H1 (cell line): ENCODE data around the gene KCTD7. TPM values are rescaled to one million over a fixed set of nuclear protein-coding genes. Genes with fewer than 3 reads are reported as not detected.

ENCODE experiments used
- CTCF ChIA-PET: fragments of 300-600 bp; sonication (Branson Sonifier 250); formaldehyde crosslinking; loops from one replicate; lab custom pipeline; 2021; ENCODE audit not compliant: partially characterized antibody; lab: Charles Lee
- POLR2A ChIA-PET: fragments of 300-600 bp; sonication (Branson Sonifier 250); formaldehyde crosslinking; loops from one replicate; lab custom pipeline; 2021; ENCODE audit warnings: inconsistent platforms; ENCODE audit not compliant: partially characterized antibody; lab: Charles Lee
- DNase-seq, 2 experiments: peaks; one replicate each; pipeline versions ENCODE4 v3.0.0 to v3.0.0-alpha.2; 2010 to 2022; ENCODE audit warnings: low spot score in 2 of 2, low read depth in 1 of 2, mixed read lengths in 1 of 2
- FAIRE-seq: peaks from 2 replicates; lab custom pipeline; 2011; peaks lifted over from hg19 to GRCh38; lab: Jason Lieb, UNC
- H2AFZ ChIP-seq: 2 replicates; pipeline ENCODE4 v1.8.1; 2012; ENCODE audit warnings: low read length, inconsistent platforms
- H2AK5ac ChIP-seq: 2 replicates; pipeline ENCODE4 v1.6.1; 2013; ENCODE audit warnings: low read depth, low read length
- H2BK120ac ChIP-seq: replicated peaks from 2 replicates; pipeline ENCODE3; 2013; ENCODE audit warnings: low read depth, low read length, inconsistent platforms
- H2BK12ac ChIP-seq: 2 replicates; pipeline ENCODE4 v1.6.1; 2013; ENCODE audit warnings: low read depth, low read length
- H2BK15ac ChIP-seq: 2 replicates; pipeline ENCODE4 v1.6.1; 2013; ENCODE audit warnings: low read length
- H2BK20ac ChIP-seq: 2 replicates; pipeline ENCODE4 v1.6.1; 2013; ENCODE audit warnings: low read length
- H2BK5ac ChIP-seq: 2 replicates; pipeline ENCODE4 v1.6.1; 2013; ENCODE audit warnings: low read depth, low read length
- H3K14ac ChIP-seq: 2 replicates; pipeline ENCODE4 v1.6.1; 2013; ENCODE audit warnings: inconsistent platforms; ENCODE audit not compliant: insufficient read length
- H3K18ac ChIP-seq: 2 replicates; pipeline ENCODE4 v1.6.1; 2013; ENCODE audit warnings: low read length; ENCODE audit errors: extremely low read depth
- H3K23ac ChIP-seq: 2 replicates; pipeline ENCODE4 v1.6.1; 2013; ENCODE audit warnings: inconsistent platforms; ENCODE audit not compliant: insufficient read length
- H3K23me2 ChIP-seq: 2 replicates; pipeline ENCODE4 v1.6.1; 2013; ENCODE audit warnings: low read depth, low read length
- H3K27ac ChIP-seq: 2 replicates; pipeline ENCODE4 v1.6.1; 2011; ENCODE audit warnings: low read depth, low read length, inconsistent platforms
- H3K27me3 ChIP-seq, 4 experiments: replicated peaks in 1 of 4; 1 replicate in 1 of 4; 2 replicates in 3 of 4; pipeline versions ENCODE4 v1.6.1 to v1.8.1; 2011 to 2013; ENCODE audit warnings: low read length in 3 of 4, mild to moderate bottlenecking in 3 of 4, inconsistent platforms in 2 of 4, mixed read lengths in 2 of 4, moderate library complexity in 1 of 4; ENCODE audit not compliant: control insufficient read depth in 3 of 4, insufficient read depth in 3 of 4; ENCODE audit errors: extremely low read depth in 1 of 4
- H3K36me3 ChIP-seq, 4 experiments: 2 replicates each; pipeline versions ENCODE4 v1.6.1 to v1.8.1; 2011 to 2013; ENCODE audit warnings: mild to moderate bottlenecking in 4 of 4, low read length in 3 of 4, moderate library complexity in 2 of 4, control low read depth in 1 of 4, inconsistent platforms in 1 of 4; ENCODE audit not compliant: insufficient read depth in 4 of 4, control insufficient read depth in 2 of 4
- H3K4ac ChIP-seq: replicated peaks from 2 replicates; pipeline ENCODE3; 2013; ENCODE audit warnings: low read length, low read depth, mixed read lengths, inconsistent platforms; ENCODE audit not compliant: insufficient read length
- H3K4me1 ChIP-seq, 4 experiments: replicated peaks in 1 of 4; 1 replicate in 1 of 4; 2 replicates in 3 of 4; pipeline versions ENCODE4 v1.6.1 to v1.8.1; 2011 to 2013; ENCODE audit warnings: low read length in 3 of 4, inconsistent platforms in 2 of 4, mixed read lengths in 1 of 4; ENCODE audit not compliant: insufficient read depth in 4 of 4, control insufficient read depth in 3 of 4
- H3K4me2 ChIP-seq, 2 experiments: 2 replicates each; pipeline versions ENCODE4 v1.6.1 to v1.8.1; 2011 to 2013; ENCODE audit warnings: low read depth in 2 of 2, low read length in 2 of 2, control low read depth in 1 of 2, inconsistent platforms in 1 of 2, mild to moderate bottlenecking in 1 of 2; ENCODE audit not compliant: insufficient read depth in 1 of 2
- H3K4me3 ChIP-seq, 4 experiments: fragments of 200-600, 300-600 bp in 1 of 4; sonication (generic), shearing (Covaris generic), sonication (Bioruptor Twin) in 1 of 4; 2 replicates each; pipeline versions ENCODE4 v1.5.1 to v1.8.1; 2011 to 2016; ENCODE audit warnings: low read length in 4 of 4, low read depth in 3 of 4, control low read depth in 2 of 4, inconsistent platforms in 2 of 4, mild to moderate bottlenecking in 2 of 4, mixed read lengths in 1 of 4, moderate library complexity in 1 of 4; ENCODE audit not compliant: insufficient read depth in 2 of 4; ENCODE audit errors: extremely low read depth in 1 of 4
- H3K56ac ChIP-seq: replicated peaks from 2 replicates; pipeline ENCODE3; 2013; ENCODE audit warnings: low read depth, mild to moderate bottlenecking, mixed read lengths, low read length, inconsistent platforms; ENCODE audit not compliant: insufficient read length
- H3K79me1 ChIP-seq: 2 replicates; pipeline ENCODE4 v1.6.1; 2013; ENCODE audit warnings: low read depth, low read length, control low read depth
- H3K79me2 ChIP-seq, 2 experiments: 2 replicates each; pipeline versions ENCODE4 v1.6.1 to v1.8.1; 2012 to 2013; ENCODE audit warnings: low read length in 2 of 2, mild to moderate bottlenecking in 2 of 2, inconsistent platforms in 1 of 2; ENCODE audit not compliant: insufficient read depth in 2 of 2, control insufficient read depth in 1 of 2
- H3K9ac ChIP-seq, 4 experiments: replicated peaks in 1 of 4; 1 replicate in 1 of 4; 2 replicates in 3 of 4; pipeline versions ENCODE4 v1.6.1 to v1.8.1; 2011 to 2013; ENCODE audit warnings: low read depth in 3 of 4, low read length in 3 of 4, control low read depth in 2 of 4, mild to moderate bottlenecking in 2 of 4, moderate library complexity in 2 of 4, inconsistent platforms in 1 of 4; ENCODE audit errors: extremely low read depth in 1 of 4
- H3K9me3 ChIP-seq, 2 experiments: 2 replicates each; pipeline versions ENCODE4 v1.6.1 to v1.8.1; 2012 to 2013; ENCODE audit warnings: mild to moderate bottlenecking in 2 of 2, moderate library complexity in 2 of 2, control low read depth in 1 of 2, inconsistent platforms in 1 of 2, low read depth in 1 of 2, low read length in 1 of 2, mixed read lengths in 1 of 2; ENCODE audit not compliant: insufficient read depth in 2 of 2
- H4K20me1 ChIP-seq, 2 experiments: replicated peaks in 1 of 2; 2 replicates each; pipeline versions ENCODE3 to v1.8.1; 2011 to 2013; ENCODE audit warnings: inconsistent platforms in 2 of 2, low read length in 2 of 2, mild to moderate bottlenecking in 1 of 2; ENCODE audit not compliant: insufficient read depth in 2 of 2, control insufficient read depth in 1 of 2
- H4K5ac ChIP-seq: 2 replicates; pipeline ENCODE4 v1.6.1; 2013; ENCODE audit warnings: low read length, low read depth, mixed read lengths, inconsistent platforms; ENCODE audit not compliant: insufficient read length
- H4K8ac ChIP-seq: 2 replicates; pipeline ENCODE4 v1.8.0; 2013; ENCODE audit warnings: mild to moderate bottlenecking, moderate library complexity, low read length, inconsistent platforms; ENCODE audit not compliant: insufficient read depth; ENCODE audit errors: extremely low read depth
- H4K91ac ChIP-seq: replicated peaks from 2 replicates; pipeline ENCODE3; 2013; ENCODE audit warnings: low read length, mixed read lengths, inconsistent platforms; ENCODE audit not compliant: insufficient read length
- ATF3 ChIP-seq: IDR thresholded peaks from 2 replicates; pipeline ENCODE4 v1.6.1; 2011; ENCODE audit warnings: low read depth, mild to moderate bottlenecking, low read length; ENCODE audit not compliant: insufficient read depth
- CBX8 ChIP-seq: fragments of 300-800, 300-1000 bp; sonication (generic); IDR thresholded peaks from 2 replicates; pipeline ENCODE4 v1.7.1; 2016; ENCODE audit warnings: low read depth, low read length, borderline replicate concordance
- EP300 ChIP-seq, 2 experiments: IDR thresholded peaks; 1 replicate in 1 of 2; 2 replicates in 1 of 2; pipeline ENCODE4 v1.6.1; 2011 to 2012; ENCODE audit warnings: low read depth in 2 of 2, low read length in 2 of 2, mild to moderate bottlenecking in 2 of 2, borderline replicate concordance in 1 of 2, inconsistent platforms in 1 of 2, moderate library complexity in 1 of 2
- EZH2 ChIP-seq: fragments of 200-600 bp; sonication (generic); IDR thresholded peaks from 2 replicates; pipeline ENCODE4 v1.7.1; 2012; ENCODE audit warnings: low read depth, mild to moderate bottlenecking, moderate library complexity, low read length, inconsistent platforms; ENCODE audit not compliant: severe bottlenecking
- NRF1 ChIP-seq: IDR thresholded peaks from 2 replicates; pipeline ENCODE4 v1.6.1; 2011; ENCODE audit warnings: mild to moderate bottlenecking, low read depth, low read length, improper control_type of control experiment
- POLR2AphosphoS5 ChIP-seq: IDR thresholded peaks from 2 replicates; pipeline ENCODE4 v1.6.1; 2011; ENCODE audit warnings: low read depth, low read length
- RAD21 ChIP-seq, 2 experiments: IDR thresholded peaks in 1 of 2; conservative IDR thresholded peaks in 1 of 2; 2 replicates each; pipeline ENCODE4 v1.6.1; 2011; ENCODE audit warnings: low read depth in 2 of 2, low read length in 2 of 2, improper control_type of control experiment in 1 of 2, inconsistent platforms in 1 of 2, mild to moderate bottlenecking in 1 of 2, moderate library complexity in 1 of 2
- SIX5 ChIP-seq: IDR thresholded peaks from 2 replicates; pipeline ENCODE4 v1.6.1; 2011; ENCODE audit warnings: mild to moderate bottlenecking, low read depth, low read length
- SP4 ChIP-seq: IDR thresholded peaks from 2 replicates; pipeline ENCODE4 v1.6.1; 2012; ENCODE audit warnings: low read length, inconsistent platforms
- YY1 ChIP-seq: IDR thresholded peaks from 2 replicates; pipeline ENCODE4 v1.6.1; 2011; ENCODE audit warnings: low read depth, mild to moderate bottlenecking, low read length
- WGBS, 2 experiments: shearing (Covaris generic) in 1 of 2; methylation state at CpG; one replicate each; pipeline versions ENCODE4 v1.1.6 to v1.1.7; 2013 to 2015; ENCODE audit warnings: low lambda C conversion rate in 2 of 2, mixed read lengths in 2 of 2, inconsistent platforms in 1 of 2, low coverage in 1 of 2, missing lambda C conversion rate in 1 of 2; ENCODE audit not compliant: insufficient replicate concordance in 2 of 2, insufficient coverage in 1 of 2, insufficient read length in 1 of 2; ENCODE audit errors: extremely low coverage in 1 of 2, missing lambda C conversion rate in 1 of 2; 5-methylcytosine and 5-hydroxymethylcytosine counted together
- polyA plus RNA-seq, 7 experiments: library from polyadenylated mRNA; depleted of rRNA in 3 of 7; stranded (reverse) in 5 of 7; unstranded in 2 of 7; fragments of >200 nt in 5 of 7; fragments of 200-250 nt in 2 of 7; gene quantifications; 1 replicate in 5 of 7; 2 replicates in 1 of 7; 4 replicates in 1 of 7; pipeline versions ENCODE4 v1.2.1 to v1.2.3, GENCODE V29; 2011 to 2013; ENCODE audit warnings: missing spikeins in 2 of 7, mixed read lengths in 2 of 7
- total RNA-seq: library from RNA; stranded (reverse); fragmentation: NEBNext Ultra II Directional; extraction: Animal tissue kit (Norgen Biotek cat#: 25700); gene quantifications from 2 replicates; pipeline ENCODE4 v1.2.1, GENCODE V29; 2021

Gene KCTD7
- total and polyA plus RNA-seq, 2 of the 8 experiments (the other 6 are each of a cell fraction or from before 2014, with no cell fraction given), result 8.6 to 11.9 TPM

GRCh38 chr7:66627151-66627681, 1.5 kb upstream of the KCTD7 start:
- TF ChIP-seq EP300 (IDR thresholded peaks at IDR 0.05; ENCODE audit: borderline replicate concordance in 1 of 2, low read depth in 2 of 2, low read length in 2 of 2) (no peak), SP4 (no peak), ATF3 (no peak), NRF1 (no peak), CBX8 (no peak), YY1 (no peak), EZH2 (no peak), SIX5 (no peak), POLR2AphosphoS5 (no peak), RAD21 (IDR thresholded peaks at IDR 0.05 in 1 of 2, conservative IDR thresholded peaks at IDR 0.05 in 1 of 2; ENCODE audit: low read depth in 2 of 2, low read length in 2 of 2) (no peak)
- DNase-seq (no peak), FAIRE-seq (no peak)
- Histone ChIP-seq H2AK5ac (no peak overlapping the region), H2BK15ac (0 out of 2 replicates have a peak overlapping the region, but pooled peaks have one; percentile 66), H3K9me3 (no peaks in the 10 kb centered on the region), H4K20me1 (peaks cover 0 to 3% of the 10 kb centered on the region in 2 experiments), H3K4me3 (no peak overlapping the region), H2BK12ac (peak overlapping the region; percentile 53; the same call in 1 of the 2 replicates), H2BK120ac (no peak overlapping the region), H2AFZ (no peak overlapping the region), H3K4ac (no peak overlapping the region), H3K79me1 (peaks cover 6% of the 10 kb centered on the region; the same call in 1 of the 2 replicates), H3K56ac (no peak overlapping the region), H3K27me3 (no peaks in the 10 kb centered on the region), H2BK5ac (0 out of 2 replicates have a peak overlapping the region, but pooled peaks have one; percentile 89), H4K91ac (no peak overlapping the region), H2BK20ac (no peak overlapping the region), H3K4me1 (no peaks in the 10 kb centered on the region), H3K9ac (no peak overlapping the region), H3K27ac (no peak overlapping the region), H3K36me3 (no peaks in the 10 kb centered on the region; a peak in 1 of 8 replicates), H3K4me2 (peak overlapping the region in 1 of 2 experiments; percentile 69; a peak in 1 of 4 replicates), H3K23me2 (peaks cover 7% of the 10 kb centered on the region; the same call in 1 of the 2 replicates), H3K79me2 (peaks cover 0 to 9% of the 10 kb centered on the region in 2 experiments; a peak in 1 of 4 replicates), H3K18ac (no peak overlapping the region), H4K5ac (no peak overlapping the region), H3K23ac (no peak overlapping the region), H3K14ac (no peak overlapping the region), H4K8ac (no peak overlapping the region)
- 88% methylated on average over 10 of the region's 10 CpGs; no CpG with 5 or more reads in 1 of the 2 experiments for WGBS, 2 experiments
- POLR2A ChIA-PET, result interaction anchor here (0.9 to 2.5 kb wide), 3 partner anchors 8 to 68 kb away, joined by 3 to 25 read pairs (median 15); no protein-coding TSS in a partner anchor
- CTCF ChIA-PET, result interaction anchor here (1.1 kb wide), 2 partner anchors 14 to 101 kb away, joined by 3 to 4 read pairs; no protein-coding TSS in a partner anchor
